ENCODE data around the gene TRAF7. TPM values are rescaled to one million over a fixed set of nuclear protein-coding genes. Genes with fewer than 3 reads are reported as not detected.

Gene TRAF7
- total and polyA plus RNA-seq, 2 of the 13 experiments (the other 11 are each of a cell fraction or from before 2014, with no cell fraction given), result 47.9 to 65.6 TPM

DNA sequence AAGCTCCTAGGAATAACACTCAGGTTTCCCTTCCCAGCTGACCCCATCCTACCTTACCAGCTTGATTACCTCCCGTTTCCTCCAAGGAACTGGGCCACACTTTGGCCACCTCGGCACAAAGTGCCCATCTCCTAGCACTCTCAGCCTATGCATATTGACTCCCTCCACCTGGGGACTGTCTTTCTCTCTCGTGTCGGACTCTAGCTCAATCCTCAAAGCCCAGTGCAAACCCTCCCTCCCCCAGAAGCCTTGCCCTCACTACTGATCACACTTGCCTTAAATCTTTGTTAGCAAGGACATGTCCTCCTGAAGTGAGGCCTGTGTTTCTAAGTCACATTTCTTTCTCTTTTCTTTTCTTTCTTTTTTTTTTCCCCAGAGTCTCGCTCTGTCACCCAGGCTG lies 9.7 kb upstream of the TRAF7 start:
- H3K27me3 ChIP-seq (ENCODE audit: control insufficient read depth in 1 of 2, insufficient read depth in 2 of 2, low read length in 2 of 2), result peaks cover 3 to 32% of the 10 kb centered on the region in 2 experiments
- DNase-seq (ENCODE audit: low spot score), result no peak
- no peak overlapping the region for H2AFZ ChIP-seq (ENCODE audit: low read length)
- no peak for FAIRE-seq
- H3K4me1 ChIP-seq (ENCODE audit: insufficient read depth, low read length), result peaks cover 54% of the 10 kb centered on the region
- ChIA-PET POLR2A (interaction anchor here (1.3 to 3.2 kb wide), 3 partner anchors 10 to 181 kb away, joined by 3 to 24 read pairs (median 9); partner anchors contain the start of genes RPS2 and TRAF7), CTCF (ENCODE audit: low intra/inter-chr PET ratio, low total read pairs) (no interaction called here)
- in situ Hi-C loops (cut with HindIII; ENCODE audit: extremely low pct_ligation_motif_present, low pct_unique_long_range_greater_than_20kb), result loop anchor here (5.0 to 10.0 kb wide), 2 partner anchors 61 to 124 kb away; no protein-coding TSS in a partner anchor
- H3K4me3 ChIP-seq (replicated peaks in 1 of 3; ENCODE audit: insufficient read depth in 1 of 3, low read depth in 2 of 3, low read length in 3 of 3), result no peak overlapping the region
- no peak for TF ChIP-seq NFYC (CRISPR knock-in tag; IDR thresholded peaks at IDR 0.05)
- no peak for ATAC-seq
- 31% methylated on average over 5 of the region's 5 CpGs for WGBS (ENCODE audit: low lambda C conversion rate)
- BruUV-seq (replicated peaks), result no TSS peak
- H4K20me1 ChIP-seq (ENCODE audit: insufficient read depth, low read length), result peaks cover 26% of the 10 kb centered on the region
- no peaks in the 10 kb centered on the region for H3K36me3 ChIP-seq (replicated peaks in 1 of 2; ENCODE audit: control insufficient read depth in 1 of 2, insufficient read depth in 2 of 2, low read length in 2 of 2)
- intact Hi-C loops (cut with micrococcal nuclease; ENCODE audit: unreplicated experiment), result no loop called here
- H3K9ac ChIP-seq (ENCODE audit: insufficient read depth, low read depth, low read length), result no peak overlapping the region
- H3K4me2 ChIP-seq (ENCODE audit: low read depth, low read length), result no peak overlapping the region
- no peaks in the 10 kb centered on the region for H3K79me2 ChIP-seq (ENCODE audit: insufficient read depth, low read length)
- H3K27ac ChIP-seq (ENCODE audit: extremely low read length, insufficient read depth, low read length), result no peak overlapping the region
- H3K9me3 ChIP-seq (ENCODE audit: low read length), result no peaks in the 10 kb centered on the region

DNA sequence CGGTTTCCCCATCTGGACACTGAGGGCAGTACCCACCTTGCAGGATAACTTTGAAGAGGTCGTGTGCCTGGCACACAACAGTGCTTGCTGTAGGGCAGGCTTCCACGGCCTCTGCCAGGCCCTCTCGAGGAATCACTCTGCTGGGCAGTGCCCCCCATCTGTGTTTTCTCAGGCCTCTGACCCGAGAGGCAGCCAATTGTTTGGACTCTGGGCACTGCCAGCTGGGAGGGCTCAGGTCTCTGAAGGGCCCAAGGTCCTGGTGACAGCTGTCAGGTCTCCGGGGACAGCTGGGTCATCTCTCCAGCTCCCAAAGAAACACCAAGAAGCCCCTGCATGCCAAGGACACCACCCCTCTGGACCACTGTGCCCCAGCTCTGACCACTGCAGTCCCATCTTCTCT lies 8.2 kb upstream of the TRAF7 start:
- ChIA-PET CTCF (ENCODE audit: low intra/inter-chr PET ratio, low total read pairs) (no interaction called here), POLR2A (interaction anchor here (0.8 to 3.2 kb wide), 13 partner anchors 8 to 206 kb away, joined by 3 to 24 read pairs (median 6); partner anchors contain the start of genes ECI1, GFER, NTHL1 and PKD1)
- Histone ChIP-seq H3K4me2 (ENCODE audit: low read depth, low read length) (peak overlapping the region; percentile 60), H3K27me3 (ENCODE audit: control insufficient read depth in 1 of 2, insufficient read depth in 2 of 2, low read length in 2 of 2) (peaks cover 3 to 32% of the 10 kb centered on the region in 2 experiments), H3K9me3 (ENCODE audit: low read length) (no peaks in the 10 kb centered on the region), H3K4me1 (ENCODE audit: insufficient read depth, low read length) (peaks cover 65% of the 10 kb centered on the region), H3K27ac (ENCODE audit: extremely low read length, insufficient read depth, low read length) (no peak overlapping the region), H3K36me3 (replicated peaks in 1 of 2; ENCODE audit: control insufficient read depth in 1 of 2, insufficient read depth in 2 of 2, low read length in 2 of 2) (peaks cover 0 to 5% of the 10 kb centered on the region in 2 experiments; a peak in 1 of 5 replicates), H4K20me1 (ENCODE audit: insufficient read depth, low read length) (peaks cover 42% of the 10 kb centered on the region), H2AFZ (ENCODE audit: low read length) (no peak overlapping the region), H3K79me2 (ENCODE audit: insufficient read depth, low read length) (no peaks in the 10 kb centered on the region), H3K4me3 (replicated peaks in 1 of 3; ENCODE audit: insufficient read depth in 1 of 3, low read depth in 2 of 3, low read length in 3 of 3) (0 out of 6 replicates have a peak overlapping the region, but pooled peaks of 1 of the 3 experiments have one; percentile 67), H3K9ac (ENCODE audit: insufficient read depth, low read depth, low read length) (peak overlapping the region; percentile 10; the same call in 1 of the 2 replicates)
- intact Hi-C loops (cut with micrococcal nuclease; ENCODE audit: unreplicated experiment) (no loop called here), in situ Hi-C loops (cut with HindIII; ENCODE audit: extremely low pct_ligation_motif_present, low pct_unique_long_range_greater_than_20kb) (loop anchor here (5.0 to 10.0 kb wide), 2 partner anchors 63 to 125 kb away; no protein-coding TSS in a partner anchor)
- FAIRE-seq (no peak), ATAC-seq (no peak; the same call in 2 of the 3 replicates), DNase-seq (ENCODE audit: low spot score) (no peak)
- TF ChIP-seq HNRNPL (IDR thresholded peaks at IDR 0.05; ENCODE audit: low read depth, low read length) (0 out of 2 replicates have a peak, but pooled peaks have one; percentile 42), ARNT (IDR thresholded peaks at IDR 0.05) (no peak)
- no TSS peak for BruUV-seq (replicated peaks)
- 0% methylated on average over 1 of the region's 6 CpGs for WGBS (ENCODE audit: low lambda C conversion rate)
